Astrocyte (in vitro differentiated cells and primary cell): ENCODE data around the gene DNLZ.

Experiments used
- CTCF ChIP-seq: IDR thresholded peaks from 2 replicates; pipeline ENCODE4 v1.5.1; 2011; ENCODE audit warnings: low read depth, mild to moderate bottlenecking, inconsistent platforms, low read length, moderate library complexity; ENCODE audit not compliant: insufficient read depth
- EZH2 ChIP-seq: IDR thresholded peaks from 2 replicates; pipeline ENCODE4 v1.6.1; 2012; ENCODE audit warnings: mild to moderate bottlenecking, low read length, inconsistent platforms; ENCODE audit not compliant: insufficient read depth

DNA sequence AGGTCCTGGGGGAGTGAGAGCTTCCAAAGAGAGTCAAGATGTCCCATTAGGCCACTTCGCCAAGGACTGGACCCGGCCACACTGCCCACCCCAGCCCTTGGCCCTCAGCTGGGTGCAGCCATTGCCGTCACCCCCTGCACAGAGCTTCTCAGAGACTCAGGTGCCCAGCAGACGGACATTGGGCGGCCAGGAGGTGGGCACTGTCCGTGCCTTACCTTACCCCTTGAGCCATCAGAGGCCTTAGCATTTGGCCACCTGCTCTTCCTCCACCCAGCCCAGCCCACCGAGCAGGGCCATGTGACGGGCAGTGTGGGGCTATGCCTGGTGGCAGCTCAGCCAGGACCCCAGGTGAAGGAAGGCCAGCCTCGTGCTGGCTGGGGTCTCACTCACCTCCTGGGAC, 3.3 kb upstream of the DNLZ start:
- TF ChIP-seq EZH2 (no peak), CTCF (no peak)
